ENCODE results near the gene AIG1. TPM values are rescaled to one million over a fixed set of nuclear protein-coding genes. Genes with fewer than 3 reads are reported as not detected.

The AIG1 gene
- total RNA-seq, 1 donor from 2014 or later = 60.6 TPM

GRCh38 chr6:143128681-143129015 is 68.0 kb downstream of the AIG1 start:
- Histone ChIP-seq H3K36me3 (ENCODE audit: control insufficient read depth, insufficient read depth, low read length) (peaks cover 4% of the 10 kb centered on the region), H3K27me3 (ENCODE audit: control insufficient read depth, insufficient read depth, low read length) (no peaks in the 10 kb centered on the region), H3K4me3 (ENCODE audit: low read depth, low read length) (no peak overlapping the region)
- FAIRE-seq = no peak
- no peak for TF ChIP-seq CTCF (IDR thresholded peaks at IDR 0.05; ENCODE audit: insufficient read depth, low read length, severe bottlenecking)
- DNase-seq (ENCODE audit: low read depth) = no peak

- no peak overlapping the region for H3K4me3 ChIP-seq (ENCODE audit: low read depth, low read length)
- H3K27me3 ChIP-seq (ENCODE audit: control insufficient read depth, insufficient read depth, low read length) = no peaks in the 10 kb centered on the region
- no peak for DNase-seq (ENCODE audit: low read depth)
- no peak for TF ChIP-seq CTCF (IDR thresholded peaks at IDR 0.05; ENCODE audit: insufficient read depth, low read length, severe bottlenecking)
- no peak for FAIRE-seq
- H3K36me3 ChIP-seq (ENCODE audit: control insufficient read depth, insufficient read depth, low read length) = peaks cover 2% of the 10 kb centered on the region
These were observed 70.2 kb downstream of the AIG1 start for GRCh38 chr6:143130928-143131327.

- no peak for FAIRE-seq
These were observed 74.6 kb downstream of the AIG1 start for GRCh38 chr6:143135325-143135724.

GRCh38 chr6:143135797-143136561 is 75.3 kb downstream of the AIG1 start:
- no peak for TF ChIP-seq CTCF (IDR thresholded peaks at IDR 0.05; ENCODE audit: insufficient read depth, low read length, severe bottlenecking)
- Histone ChIP-seq H3K27me3 (ENCODE audit: control insufficient read depth, insufficient read depth, low read length) (no peaks in the 10 kb centered on the region), H3K4me3 (ENCODE audit: low read depth, low read length) (no peak overlapping the region), H3K36me3 (ENCODE audit: control insufficient read depth, insufficient read depth, low read length) (peaks cover 3% of the 10 kb centered on the region)
- DNase-seq (ENCODE audit: low read depth) (no peak), FAIRE-seq (no peak)

More at GRCh38 chr6:143135325-143135724, 74.6 kb downstream of the AIG1 start:
- no peak overlapping the region for H3K4me3 ChIP-seq (ENCODE audit: low read depth, low read length)
- peaks cover 3% of the 10 kb centered on the region for H3K36me3 ChIP-seq (ENCODE audit: control insufficient read depth, insufficient read depth, low read length)
- no peak for DNase-seq (ENCODE audit: low read depth)
- TF ChIP-seq CTCF (IDR thresholded peaks at IDR 0.05; ENCODE audit: insufficient read depth, low read length, severe bottlenecking) = no peak
- no peaks in the 10 kb centered on the region for H3K27me3 ChIP-seq (ENCODE audit: control insufficient read depth, insufficient read depth, low read length)

GRCh38 chr6:143136647-143137046 is 76.0 kb downstream of the AIG1 start:
- no peak for TF ChIP-seq CTCF (IDR thresholded peaks at IDR 0.05; ENCODE audit: insufficient read depth, low read length, severe bottlenecking)
- H3K36me3 ChIP-seq (ENCODE audit: control insufficient read depth, insufficient read depth, low read length) = peaks cover 1% of the 10 kb centered on the region
- FAIRE-seq (no peak), DNase-seq (ENCODE audit: low read depth) (no peak)
- H3K27me3 ChIP-seq (ENCODE audit: control insufficient read depth, insufficient read depth, low read length) = no peaks in the 10 kb centered on the region
- H3K4me3 ChIP-seq (ENCODE audit: low read depth, low read length) = no peak overlapping the region

Measured in bronchial epithelial cell (primary cell).